Cardiac fibroblast (primary cell): ENCODE results near the gene RBSN.
A peak's percentile ranks its signal among the peaks of the same experiment; 100 is the strongest.

Experiments used
- DNase-seq, 2 donors: peaks; one replicate each; pipeline versions ENCODE4 v3.0.0 to v3.0.0-alpha.2; 2010; ENCODE audit warnings: low read depth in 2 of 2
- H3K4me3 ChIP-seq, 2 donors: replicated peaks in 1 of 2; 1 replicate in 1 of 2; 2 replicates in 1 of 2; pipeline ENCODE4 v1.5.1; 2011; ENCODE audit warnings: low read depth in 2 of 2, low read length in 2 of 2, mild to moderate bottlenecking in 2 of 2, moderate library complexity in 1 of 2
- CTCF ChIP-seq: IDR thresholded peaks from one replicate; pipeline ENCODE4 v1.5.1; 2011; ENCODE audit warnings: low read depth, mild to moderate bottlenecking, low read length, inconsistent platforms

RBSN gene

GRCh38 chr3:15069441-15069840 is 29.5 kb downstream of the RBSN start:
- DNase-seq: no peak
- no peak overlapping the region for H3K4me3 ChIP-seq
- TF ChIP-seq CTCF: no peak

GRCh38 chr3:15066467-15066866 is 32.5 kb downstream of the RBSN start:
- DNase-seq: no peak
- H3K4me3 ChIP-seq: no peak overlapping the region
- TF ChIP-seq CTCF: no peak

- no peak for DNase-seq
- H3K4me3 ChIP-seq: peak overlapping the region; percentile 73 to 95
These were observed 33.4 kb downstream of the RBSN start for GRCh38 chr3:15065550-15066007.

GRCh38 chr3:15064835-15065549 is 34.0 kb downstream of the RBSN start, which contains the start of gene MRPS25:
TSS of gene MRPS25 (minus strand) at chr3:15065315. CDS start at chr3:15065194, 121 bp downstream.
- TF ChIP-seq CTCF: no peak
- peak; percentile 94 for DNase-seq
- H3K4me3 ChIP-seq: peak within 1 kb of the TSS; percentile 73 to 95

More at GRCh38 chr3:15065550-15066007, 33.4 kb downstream of the RBSN start:
- TF ChIP-seq CTCF: no peak

GRCh38 chr3:15064299-15064834 is 34.6 kb downstream of the RBSN start:
- DNase-seq: peak; percentile 37 to 45
- TF ChIP-seq CTCF: no peak
- peak overlapping the region; percentile 73 to 95 for H3K4me3 ChIP-seq

GRCh38 chr3:15063656-15064286 is 35.2 kb downstream of the RBSN start:
- no peak for TF ChIP-seq CTCF
- no peak for DNase-seq
- H3K4me3 ChIP-seq: peak overlapping the region; percentile 73 to 95
